ENCODE results near the gene UNG.

UNG gene

DNA sequence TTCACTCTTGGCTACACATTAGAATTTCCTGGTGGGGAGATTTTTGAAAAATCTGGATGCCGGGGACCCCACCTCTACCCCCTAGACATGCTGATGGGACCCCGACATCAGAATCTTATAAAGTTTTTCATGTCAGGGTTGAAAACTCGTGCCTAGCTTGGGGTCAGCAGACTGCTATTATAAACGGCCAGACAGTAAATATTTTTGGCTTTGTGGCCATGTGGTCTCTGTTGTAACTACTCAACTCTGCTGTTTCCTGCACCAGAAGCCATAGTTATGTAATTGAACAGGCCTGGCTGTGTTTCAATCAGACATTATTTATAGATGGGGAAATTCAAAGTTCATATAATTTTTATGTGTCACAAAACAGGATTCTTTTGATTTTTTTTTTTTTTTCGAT, 60.6 kb downstream of the UNG start:
- DNase-seq, result peak; percentile 68

DNA sequence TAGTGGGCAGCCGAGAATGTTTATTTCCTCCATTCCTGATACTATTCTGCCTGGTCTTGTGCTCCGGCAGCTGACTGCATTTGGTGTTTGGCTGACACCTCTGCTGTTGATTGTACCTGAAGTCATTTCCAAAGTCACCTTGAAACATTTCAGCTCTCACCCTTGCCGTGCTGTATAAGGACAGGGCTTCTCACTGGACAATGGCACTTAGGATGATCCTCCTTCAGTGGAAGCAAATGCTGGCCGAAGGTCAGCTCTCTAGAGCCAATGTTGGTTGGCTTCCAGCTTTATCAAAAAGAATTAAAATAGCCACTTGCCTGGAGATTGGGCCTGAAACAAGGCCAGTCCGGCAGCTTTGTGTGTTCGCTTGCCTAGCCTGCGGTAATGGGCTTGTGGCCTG, 63.0 kb downstream of the UNG start:
- DNase-seq, result no peak
